HG02852 (cell line): ENCODE measurements around the gene DBH.

Experiments
- ATAC-seq: cut with Tn5 transposase; IDR thresholded peaks from one replicate; pipeline ENCODE4 v1.9.1; 2021; ENCODE audit warnings: mild to moderate bottlenecking, moderate library complexity; ENCODE audit not compliant: unreplicated experiment

The DBH gene

GRCh38 chr9:133604214-133604613, 31.9 kb upstream of the DBH start:
- ATAC-seq: no peak

GRCh38 chr9:133604856-133605255, 31.3 kb upstream of the DBH start:
- ATAC-seq: no peak

- ATAC-seq: no peak
These were observed 30.7 kb upstream of the DBH start for GRCh38 chr9:133605446-133605845.

- no peak for ATAC-seq
These were observed 30.1 kb upstream of the DBH start for GRCh38 chr9:133605856-133606707.

GRCh38 chr9:133606708-133607025, 29.5 kb upstream of the DBH start:
- no peak for ATAC-seq

GRCh38 chr9:133607381-133607780, 28.8 kb upstream of the DBH start:
- ATAC-seq: no peak

GRCh38 chr9:133607976-133608375, 28.2 kb upstream of the DBH start:
- no peak for ATAC-seq

- no peak for ATAC-seq
These were observed 27.8 kb upstream of the DBH start for GRCh38 chr9:133608382-133608781.

GRCh38 chr9:133608889-133609288, 27.3 kb upstream of the DBH start:
- no peak for ATAC-seq

GRCh38 chr9:133609311-133610098, 26.7 kb upstream of the DBH start, which contains the start of gene FAM163B:
Gene FAM163B (minus strand): TSS chr9:133609389. CDS start chr9:133580223, 29,166 bp downstream.
- no peak for ATAC-seq

GRCh38 chr9:133610845-133611244, 25.3 kb upstream of the DBH start:
- no peak for ATAC-seq

- ATAC-seq: no peak
These were observed 24.1 kb upstream of the DBH start for GRCh38 chr9:133612051-133612450.

GRCh38 chr9:133612816-133613215, 23.3 kb upstream of the DBH start:
- no peak for ATAC-seq

GRCh38 chr9:133613432-133613831, 22.7 kb upstream of the DBH start:
- no peak for ATAC-seq

GRCh38 chr9:133614056-133614455, 22.1 kb upstream of the DBH start:
- ATAC-seq: no peak

- no peak for ATAC-seq
These were observed 21.5 kb upstream of the DBH start for GRCh38 chr9:133614678-133615077.

- no peak for ATAC-seq
These were observed 21.0 kb upstream of the DBH start for GRCh38 chr9:133615186-133615585.

- ATAC-seq: no peak
These were observed 20.5 kb upstream of the DBH start for GRCh38 chr9:133615606-133616188.

- ATAC-seq: no peak
These were observed 19.3 kb upstream of the DBH start for GRCh38 chr9:133616643-133617405.

GRCh38 chr9:133618726-133619125, 17.4 kb upstream of the DBH start:
- no peak for ATAC-seq

GRCh38 chr9:133619791-133620190, 16.4 kb upstream of the DBH start:
- ATAC-seq: no peak
